ENCODE results near the gene AGRP.
A peak's percentile ranks its signal among the peaks of the same experiment; 100 is the strongest.

The AGRP gene

DNA sequence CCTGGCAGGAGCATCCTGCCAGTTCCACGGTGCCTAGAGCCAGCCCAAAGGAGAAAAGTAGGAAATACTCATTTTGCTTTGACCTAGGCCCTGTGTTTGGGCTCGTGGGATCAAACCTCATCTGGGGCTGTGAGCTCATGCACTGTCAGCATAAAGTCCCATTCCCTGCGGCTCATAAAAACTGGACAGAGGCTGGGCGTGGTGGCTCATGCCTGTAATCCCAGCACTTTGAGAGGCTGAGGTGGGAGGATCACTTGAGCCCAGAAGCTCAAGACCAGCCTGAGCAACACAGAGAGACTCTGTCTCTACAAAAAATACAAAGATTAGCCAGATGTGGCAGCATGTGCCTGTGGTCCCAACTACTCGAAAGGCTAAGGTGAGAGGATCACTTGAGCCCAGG lies 20.3 kb downstream of the AGRP start:
- DNase-seq (ENCODE audit: low read depth), result no peak

DNA sequence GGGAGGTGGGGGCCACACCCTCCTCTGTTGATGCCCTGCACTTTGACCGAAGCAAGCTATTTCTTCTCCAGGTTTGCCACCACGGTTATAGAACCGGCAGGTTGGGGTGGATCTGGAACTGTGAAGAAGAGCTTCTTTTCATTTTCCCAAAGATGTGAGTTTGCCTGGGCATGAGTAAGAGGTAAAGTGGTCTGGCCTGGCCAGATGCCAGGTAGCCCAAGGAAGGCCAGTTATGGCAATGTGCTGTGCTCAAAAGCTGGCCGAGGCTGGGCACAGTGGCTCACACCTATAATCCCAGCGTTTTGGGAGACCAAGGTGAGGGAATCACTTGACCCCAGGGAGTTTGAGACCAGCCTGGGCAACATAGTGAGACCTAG lies 21.1 kb downstream of the AGRP start:
- no peak for DNase-seq (ENCODE audit: low read depth)

DNA sequence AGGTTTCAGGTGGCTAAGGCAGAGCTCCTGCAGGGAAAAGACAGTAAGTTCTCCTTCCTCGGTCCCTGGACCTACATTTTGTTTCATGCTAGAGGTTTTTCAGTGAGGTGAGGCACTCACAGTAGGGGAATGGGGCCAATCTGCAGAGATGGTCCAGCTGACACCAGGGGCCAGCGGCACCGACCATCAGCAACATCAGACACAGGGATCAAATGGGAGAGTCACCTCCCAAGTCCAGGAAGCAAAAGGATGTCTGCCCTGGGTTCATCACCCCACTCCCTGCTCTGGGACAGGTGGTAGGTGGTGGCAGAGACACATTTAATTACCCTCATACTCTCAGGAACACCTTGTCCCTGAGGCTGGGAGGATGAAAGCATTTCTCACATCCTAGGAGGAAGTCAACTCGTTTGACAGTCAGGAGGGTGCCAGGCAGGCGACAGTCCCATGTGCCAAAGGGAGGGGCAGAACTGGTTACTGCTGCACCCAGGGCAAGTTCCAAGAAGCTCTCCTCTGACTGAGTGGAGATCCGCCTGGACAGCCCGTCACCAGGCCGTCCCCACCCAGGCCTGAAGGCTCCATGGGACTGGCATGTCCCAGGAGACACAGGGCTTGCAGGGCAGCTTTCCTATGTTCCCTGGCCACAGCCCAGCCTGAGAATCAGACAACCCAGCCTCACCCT lies 21.6 kb downstream of the AGRP start:
- DNase-seq (ENCODE audit: low read depth), result no peak

DNA sequence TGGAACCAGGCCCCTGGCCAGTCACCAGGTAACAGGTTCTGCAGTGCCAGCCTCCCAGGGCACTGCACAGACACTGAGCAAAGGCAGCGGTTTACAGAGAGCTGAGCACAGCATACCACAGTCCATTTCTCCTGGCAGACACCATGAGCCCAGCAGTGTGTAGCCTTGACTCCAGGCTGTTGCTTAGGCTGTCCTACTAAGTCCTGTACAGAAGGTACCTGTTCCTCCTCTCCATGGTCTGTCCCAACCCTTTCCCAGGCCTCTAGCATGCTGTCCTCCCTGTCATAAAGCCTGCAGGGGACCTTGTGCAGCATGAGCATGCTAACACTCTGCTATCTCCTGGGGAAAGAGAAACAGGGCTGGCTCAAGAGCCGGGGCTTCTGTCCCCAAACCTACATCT lies 22.4 kb downstream of the AGRP start:
- no peak for DNase-seq (ENCODE audit: low read depth)

DNA sequence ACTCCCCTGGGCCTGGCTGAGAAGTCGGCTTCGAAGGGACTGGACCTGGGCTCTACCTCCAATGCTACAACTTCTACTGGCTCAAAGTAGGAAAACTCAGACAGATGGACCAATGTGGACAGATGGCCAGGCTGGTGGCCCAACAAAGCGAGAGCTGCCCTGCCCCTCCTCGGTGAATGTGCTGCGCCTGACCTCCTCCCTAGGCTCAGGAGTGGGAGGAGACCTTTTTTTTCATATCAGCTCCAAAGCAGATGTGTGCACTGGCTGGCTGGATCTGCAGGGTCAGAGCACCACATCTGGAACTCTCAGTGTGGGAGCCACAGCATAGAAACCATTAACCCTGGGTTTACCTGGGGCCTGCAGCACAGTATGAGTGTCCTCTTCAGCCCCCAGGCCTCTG lies 23.2 kb downstream of the AGRP start:
- no peak for DNase-seq (ENCODE audit: low read depth)

DNA sequence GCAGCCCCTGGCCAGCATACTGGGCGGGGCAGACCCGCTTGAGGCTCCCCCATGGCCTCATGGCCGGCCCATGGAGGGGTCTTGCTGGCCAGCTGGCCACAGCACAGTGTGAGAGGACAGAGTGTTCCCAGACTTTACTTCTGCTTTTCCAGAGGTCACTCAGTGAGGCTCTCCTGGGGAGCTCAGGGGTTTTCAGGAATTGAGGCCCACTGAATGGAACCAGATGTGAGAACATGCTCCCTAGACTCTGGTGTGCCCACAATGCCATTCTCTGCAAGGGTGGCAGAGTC lies 23.5 kb downstream of the AGRP start:
- no peak for DNase-seq (ENCODE audit: low read depth)

DNA sequence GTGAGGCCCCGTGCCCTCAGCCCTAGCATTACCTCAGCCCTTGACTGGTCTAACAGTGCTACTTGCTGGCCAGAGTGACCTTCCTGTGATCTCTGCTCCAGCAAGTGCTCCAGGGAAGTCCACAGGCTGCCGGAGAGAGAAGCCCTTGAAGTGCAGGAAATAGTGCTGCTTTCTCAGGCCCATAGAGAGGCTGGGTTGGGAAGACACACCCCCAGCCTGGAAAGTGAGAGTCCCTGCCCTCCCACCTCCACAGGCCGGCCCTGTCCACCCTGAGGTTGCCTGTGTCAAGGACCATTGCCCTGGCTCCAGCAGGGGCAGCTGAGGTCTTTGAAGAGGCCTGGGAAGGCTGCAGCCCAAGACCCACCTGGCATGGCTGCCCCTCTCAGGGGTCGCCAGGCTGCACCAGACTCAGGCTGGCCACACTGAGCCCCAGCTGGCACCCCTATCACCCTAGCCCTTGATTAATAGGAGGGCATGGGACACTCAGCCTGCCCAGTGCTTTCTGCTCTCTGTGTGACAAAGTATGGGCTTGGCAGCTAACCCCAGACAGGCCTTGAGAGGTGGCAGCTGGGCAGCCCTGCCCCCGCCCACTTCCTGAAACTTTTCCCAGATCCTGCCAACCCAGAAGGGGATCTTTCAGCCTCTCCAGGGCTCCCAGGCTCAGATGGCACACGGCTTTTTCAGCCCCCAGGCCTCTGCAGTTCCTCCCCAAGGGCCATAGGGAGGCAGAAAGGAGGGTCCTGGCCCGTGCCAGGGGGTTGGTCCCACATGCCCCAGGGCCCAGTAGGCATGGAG lies 24.1 kb downstream of the AGRP start:
- DNase-seq (ENCODE audit: low read depth), result no peak

DNA sequence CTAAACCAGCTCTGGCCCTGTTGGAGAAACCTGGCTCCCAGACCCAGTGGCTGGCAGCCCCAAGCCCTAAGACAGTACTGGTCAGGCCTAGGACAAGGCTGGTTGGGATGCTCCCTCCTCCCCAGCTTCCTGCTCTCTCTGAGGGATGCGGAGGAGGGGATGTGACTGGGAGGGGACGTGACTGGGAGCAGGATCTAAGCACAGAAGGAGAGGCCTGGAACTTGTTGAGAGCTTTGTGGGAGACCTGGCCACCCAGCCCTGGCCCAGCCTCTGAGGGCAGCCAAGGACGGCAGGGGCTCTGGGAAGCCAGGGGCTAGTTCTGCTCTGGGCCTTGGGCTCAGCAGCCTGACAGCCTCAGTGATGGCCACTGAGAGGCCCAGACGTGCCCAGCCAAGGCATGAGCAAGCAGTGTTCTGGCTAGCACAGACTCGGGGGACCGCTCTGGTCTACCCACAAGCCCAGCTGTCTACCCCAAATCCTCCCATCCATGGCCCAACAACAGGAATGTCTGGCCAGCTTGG lies 25.2 kb downstream of the AGRP start:
- DNase-seq (ENCODE audit: low read depth), result no peak

DNA sequence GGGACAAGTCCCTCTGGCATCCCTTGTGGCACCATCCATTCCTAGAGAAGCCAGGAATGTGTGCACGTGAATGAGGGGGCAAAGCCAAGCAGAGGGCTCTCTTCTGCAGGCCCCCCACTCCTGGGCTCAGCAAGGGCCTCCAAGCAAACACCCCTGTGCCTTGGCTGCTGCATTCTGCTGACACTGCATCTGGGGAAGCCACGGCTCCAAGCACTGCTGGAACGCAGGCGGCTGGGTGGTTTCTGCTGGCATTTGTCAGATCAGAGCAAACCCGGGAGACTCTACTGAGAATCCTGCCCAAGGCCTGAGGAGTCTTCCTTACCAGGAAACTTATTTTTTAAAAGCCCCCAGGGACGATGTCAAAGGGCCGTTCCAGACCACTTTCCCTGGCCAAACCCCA lies 25.7 kb downstream of the AGRP start:
- no peak for DNase-seq (ENCODE audit: low read depth)

DNA sequence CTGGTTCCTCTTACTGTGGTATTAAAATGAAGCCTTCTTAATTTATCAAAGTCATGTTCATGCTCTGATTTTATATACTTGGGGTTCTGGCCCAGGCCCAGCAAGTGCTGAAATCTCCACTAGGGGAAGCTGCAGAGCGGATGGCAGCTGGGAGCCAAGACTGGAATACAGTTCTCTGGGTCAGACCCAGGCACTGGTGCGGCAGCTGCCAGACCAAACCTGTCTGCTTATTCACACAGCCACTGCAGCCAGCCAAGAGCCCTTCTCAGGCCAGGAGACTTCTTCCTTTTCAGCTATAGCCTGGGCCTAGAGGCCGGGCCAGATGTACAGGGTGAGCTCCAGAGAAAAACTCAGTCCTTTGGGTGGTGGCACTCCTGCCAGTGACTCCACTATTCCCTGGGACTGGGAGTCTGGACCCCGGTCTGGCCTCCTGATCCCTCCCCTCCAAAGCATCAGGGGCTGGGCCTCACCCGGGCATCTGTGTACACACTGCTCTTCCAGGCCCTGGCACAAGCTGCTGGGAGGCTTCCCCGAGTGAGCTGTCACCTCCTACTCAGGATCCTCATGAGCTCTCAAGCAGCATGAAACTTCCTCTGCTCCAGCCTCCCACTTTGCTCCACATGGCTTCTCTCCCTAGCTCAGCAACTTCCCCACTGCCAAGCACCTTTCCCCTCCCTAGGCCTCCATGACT lies 26.8 kb downstream of the AGRP start:
- peak; percentile 49 for DNase-seq (ENCODE audit: low read depth)

DNA sequence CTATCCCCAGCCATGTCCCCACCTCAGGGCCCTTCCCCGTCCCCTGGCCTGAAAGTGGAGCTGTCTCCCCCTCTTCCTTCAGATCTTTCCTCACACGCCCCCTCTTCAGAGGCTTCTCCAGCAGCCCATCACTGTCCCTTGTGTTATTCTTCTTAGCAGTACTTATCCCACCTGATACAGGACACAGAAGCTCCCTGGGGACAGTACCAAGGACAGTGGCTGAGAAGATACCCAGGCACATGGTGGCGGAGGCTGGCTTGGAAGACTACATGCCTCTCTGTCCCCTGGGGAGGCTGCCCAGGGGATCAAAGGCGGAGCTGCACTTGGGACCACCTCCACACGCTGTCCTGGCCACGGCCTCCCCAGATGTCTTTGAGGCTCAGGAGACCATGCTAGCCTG lies 28.5 kb downstream of the AGRP start:
- no peak for DNase-seq (ENCODE audit: low read depth)

DNA sequence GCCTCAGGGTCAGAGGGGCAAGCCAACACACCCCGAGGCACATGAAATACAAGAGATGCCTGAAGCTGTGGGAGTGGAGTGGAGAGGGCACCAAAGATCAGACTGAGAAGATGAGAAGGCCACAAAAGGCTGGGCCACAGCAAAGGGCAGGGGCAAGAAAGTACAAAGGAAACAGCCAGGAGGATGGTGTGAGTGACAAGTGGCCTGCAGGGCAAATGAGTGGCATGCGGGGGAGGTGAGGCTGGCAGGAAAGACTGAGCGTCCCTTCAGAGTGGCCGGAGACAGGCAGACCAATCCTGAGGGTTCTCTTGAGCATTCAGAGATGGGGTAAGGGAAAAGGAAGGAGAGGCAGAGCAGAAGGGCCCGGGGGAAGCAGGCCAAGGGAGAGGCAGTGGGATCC lies 29.2 kb downstream of the AGRP start:
- no peak for DNase-seq (ENCODE audit: low read depth)

DNA sequence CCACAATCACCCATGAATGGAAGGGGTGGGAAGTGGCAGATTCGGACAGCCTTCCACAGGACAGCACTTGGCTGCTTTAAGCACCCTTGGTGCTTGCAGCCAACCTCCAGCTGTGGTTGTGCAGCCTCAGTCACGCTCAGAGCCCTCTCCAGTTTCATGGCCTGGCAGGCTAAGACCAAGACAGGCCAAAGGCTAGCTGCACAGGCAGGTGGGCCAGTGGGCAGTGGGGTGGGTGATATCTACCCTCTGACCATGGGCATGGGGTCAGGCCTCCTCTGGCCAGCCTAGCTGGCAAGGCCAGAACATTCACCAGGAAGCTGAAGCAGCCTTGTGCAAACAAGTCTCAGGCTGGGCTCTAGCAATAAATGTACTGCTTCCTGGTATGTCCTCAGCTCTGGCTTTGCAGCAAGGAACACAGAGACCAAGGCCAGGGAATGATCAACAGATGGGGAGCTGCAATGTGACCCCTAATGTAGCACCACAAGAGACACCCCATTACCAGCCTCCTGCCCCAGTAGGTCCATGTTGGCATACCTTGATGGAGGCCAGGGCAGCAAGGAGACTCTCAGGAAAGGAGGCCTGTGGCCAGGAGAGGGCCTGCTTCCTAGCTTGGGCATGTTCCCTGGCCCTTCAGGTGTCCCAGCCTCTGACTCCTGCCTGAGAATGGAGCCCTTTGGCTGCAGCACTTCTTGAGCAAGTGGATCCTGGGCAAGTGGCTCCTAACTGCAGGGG lies 31.5 kb downstream of the AGRP start:
- no peak for DNase-seq (ENCODE audit: low read depth)

DNA sequence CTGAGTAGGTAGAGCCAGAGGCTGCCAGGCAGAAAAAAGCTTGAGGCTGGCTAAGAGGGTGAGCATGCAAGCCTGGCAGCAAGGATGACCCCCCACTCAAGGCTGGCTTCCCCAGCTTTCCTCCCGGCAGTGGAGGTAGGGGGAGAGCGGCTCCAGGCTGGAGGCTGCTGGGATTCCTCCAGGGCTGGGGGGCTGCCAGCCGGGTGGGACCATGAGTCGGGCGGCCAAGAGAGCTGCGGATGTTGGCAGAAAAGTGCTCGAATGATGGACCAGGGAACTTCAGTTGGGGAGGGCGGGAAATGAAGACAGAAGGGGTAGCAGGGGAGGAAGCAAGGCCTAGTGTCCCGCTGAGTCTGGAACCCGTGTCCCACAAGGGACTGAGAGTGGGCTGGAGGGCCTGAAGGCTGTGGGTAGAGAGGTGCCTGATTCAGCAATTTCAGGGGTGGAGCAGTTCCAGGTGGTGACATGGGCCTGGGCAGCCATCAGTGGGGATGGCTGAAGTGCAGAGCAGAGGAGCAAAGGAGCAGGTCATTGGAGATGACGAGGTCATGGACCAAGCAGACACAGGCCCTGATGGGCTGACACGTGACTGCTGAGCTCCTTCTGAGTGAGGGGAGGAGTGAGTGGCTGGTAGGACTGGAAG lies 32.2 kb downstream of the AGRP start:
- DNase-seq (ENCODE audit: low read depth), result no peak

DNA sequence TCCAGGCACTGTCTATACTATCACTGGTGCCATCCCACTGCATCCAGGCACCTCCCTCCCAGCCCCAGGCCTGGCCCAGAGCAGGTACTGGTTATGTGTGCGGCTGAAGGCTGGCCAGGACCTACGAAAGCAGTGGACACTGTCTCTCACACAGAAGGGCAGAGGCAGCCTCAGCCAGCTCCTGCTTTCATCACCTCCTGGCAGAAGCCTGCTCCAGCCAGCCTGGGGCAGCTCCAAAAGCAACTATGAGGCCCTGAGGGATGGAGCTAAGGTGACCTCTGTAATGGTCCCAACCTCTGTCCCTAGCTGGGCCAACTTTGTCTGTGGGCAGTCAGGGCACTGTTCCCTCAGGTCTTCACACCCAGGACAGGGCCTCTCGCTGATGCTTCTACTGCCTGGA lies 33.6 kb downstream of the AGRP start:
- no peak for DNase-seq (ENCODE audit: low read depth)

DNA sequence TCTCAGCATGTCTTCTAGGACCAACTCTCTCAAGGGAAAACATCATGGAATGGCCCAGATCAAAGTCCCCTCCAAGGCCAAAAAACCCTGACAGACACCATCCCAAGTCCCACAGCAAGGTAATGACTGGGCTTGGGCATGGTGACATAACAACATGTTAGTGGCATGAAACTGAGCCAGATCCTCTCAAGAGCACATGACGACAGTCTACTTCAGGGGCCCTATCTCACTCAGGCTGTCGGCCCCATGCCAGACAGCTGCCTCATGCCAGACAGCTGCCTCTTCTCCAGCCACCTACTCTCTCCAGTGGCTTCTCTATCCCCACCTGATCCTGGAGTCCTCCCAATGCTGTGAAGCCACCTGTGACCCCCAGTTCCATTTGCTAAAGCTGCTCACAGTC lies 34.0 kb downstream of the AGRP start:
- no peak for DNase-seq (ENCODE audit: low read depth)

DNA sequence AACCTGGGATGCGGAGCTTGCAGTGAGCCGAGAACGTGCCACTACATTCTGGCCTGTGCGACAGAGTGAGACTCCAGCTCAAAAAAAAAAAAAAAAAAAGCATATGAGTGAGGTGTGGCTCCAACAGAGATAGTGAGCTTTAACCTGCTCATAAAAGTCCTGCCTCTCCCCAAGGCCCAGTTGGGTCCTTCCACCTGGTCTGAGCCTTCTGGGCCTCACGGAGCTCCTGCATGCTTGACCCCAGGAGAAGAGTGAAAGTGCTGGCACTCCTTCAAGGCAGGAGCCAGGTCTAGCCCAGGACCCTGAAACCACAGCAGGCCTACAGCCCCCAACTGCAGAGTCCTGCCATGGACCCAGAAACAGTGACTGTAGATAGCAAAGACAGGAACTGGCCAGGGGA lies 34.8 kb downstream of the AGRP start:
- no peak for DNase-seq (ENCODE audit: low read depth)

DNA sequence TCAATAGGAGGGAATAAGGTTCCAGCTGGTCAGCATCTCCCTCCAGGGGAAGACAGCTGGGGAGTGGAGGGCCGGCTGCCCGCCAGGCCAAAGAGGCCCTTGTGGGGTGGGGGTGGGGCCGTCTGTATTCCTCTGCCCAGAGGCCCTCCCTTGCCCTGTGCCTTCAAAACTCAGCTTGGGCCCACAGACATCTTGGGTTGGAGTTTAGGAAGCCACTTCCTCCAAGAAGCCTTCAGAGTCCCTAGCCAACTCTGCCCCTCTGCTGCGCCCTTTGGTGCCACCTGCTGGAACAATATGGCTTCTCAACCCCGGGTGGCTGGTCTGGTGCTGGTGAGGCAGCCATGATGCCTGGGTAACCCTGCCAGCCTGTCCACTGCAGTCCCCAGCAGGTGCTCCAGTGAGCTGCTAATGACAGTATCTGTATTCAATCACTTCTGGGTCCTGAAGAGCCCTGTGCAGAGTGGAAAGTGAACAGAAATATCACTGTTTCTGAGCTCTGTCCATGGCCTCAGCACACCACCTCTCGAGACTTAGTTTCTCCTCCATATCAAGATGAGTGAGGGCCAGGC lies 35.8 kb downstream of the AGRP start:
- DNase-seq (ENCODE audit: low read depth), result no peak

DNA sequence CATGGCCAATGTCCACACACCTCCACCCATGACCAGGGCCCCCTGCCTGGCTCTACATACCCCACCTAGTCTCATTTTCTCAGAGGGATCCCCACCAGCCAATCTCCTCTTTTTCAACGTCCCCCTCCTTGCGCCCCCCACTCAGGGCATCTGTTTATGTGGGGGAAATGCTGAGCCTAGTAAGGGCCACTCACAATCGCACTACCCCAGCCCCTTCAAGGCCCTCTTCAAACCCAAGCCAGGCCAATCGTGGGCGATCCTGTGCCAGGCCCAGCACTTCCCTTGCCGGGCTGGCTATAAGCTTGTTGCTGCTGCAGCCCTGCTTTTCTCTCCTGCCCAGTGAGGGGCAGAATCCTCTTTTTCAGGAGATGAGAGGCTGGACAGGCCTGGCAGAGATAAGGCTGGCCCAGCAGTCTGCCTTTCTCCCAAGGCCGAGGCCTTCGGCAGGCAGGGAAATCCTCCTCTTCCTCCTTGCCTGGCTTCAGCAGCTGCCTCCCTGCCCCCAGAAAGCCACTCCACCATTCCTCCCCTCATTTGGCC lies 36.3 kb downstream of the AGRP start:
- DNase-seq (ENCODE audit: low read depth), result peak; percentile 50

DNA sequence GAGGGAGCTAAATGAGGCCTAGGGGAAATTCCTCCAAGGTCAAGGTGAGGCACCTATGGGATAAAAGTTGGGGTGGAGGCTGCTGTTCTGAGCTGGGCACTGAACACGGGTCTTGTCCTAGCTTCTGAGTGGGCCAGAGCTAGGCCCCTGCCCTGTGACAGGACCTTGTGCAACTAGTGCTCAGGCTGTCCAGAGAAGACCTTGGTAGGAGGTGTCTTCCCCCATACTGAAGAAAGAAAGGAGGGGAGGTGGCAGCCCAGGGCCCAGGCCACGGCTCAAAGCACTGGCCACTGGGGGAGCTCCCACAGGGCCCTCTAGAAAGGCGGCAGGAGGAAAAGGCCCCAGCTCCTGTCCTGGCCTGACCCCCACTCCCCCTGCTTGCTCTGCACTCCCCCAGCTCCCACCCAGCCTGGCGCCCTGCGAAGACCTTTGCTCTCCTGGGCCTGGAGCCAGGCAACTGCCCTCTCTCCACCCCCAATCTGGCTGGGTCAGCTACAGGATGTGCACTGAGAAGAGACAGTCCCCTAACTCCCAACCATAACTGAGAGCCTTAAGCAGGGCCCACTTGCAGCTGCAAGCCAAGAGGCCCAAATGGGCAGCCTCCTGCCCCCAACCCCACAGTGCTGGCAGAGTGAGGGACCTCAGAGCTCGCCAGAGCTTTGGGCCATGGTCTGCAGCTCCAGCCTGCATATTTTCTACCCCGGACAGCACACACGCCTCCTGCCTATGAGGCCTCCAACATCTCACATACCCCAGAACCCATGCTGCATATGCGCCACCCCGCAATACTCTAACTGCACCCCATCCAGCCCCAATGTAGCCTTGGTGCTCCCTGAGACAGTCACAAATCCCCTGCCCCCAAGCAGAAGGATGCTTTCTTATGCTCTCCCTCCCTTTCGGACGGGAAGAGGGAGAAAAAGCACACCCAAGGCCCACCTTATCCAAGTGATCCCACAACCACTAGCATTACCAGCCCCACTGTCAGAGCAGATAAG lies 37.1 kb downstream of the AGRP start:
- DNase-seq (ENCODE audit: low read depth), result peak; percentile 44
